Heart right ventricle (tissue), 16 donors: Measurements from ENCODE around the gene SEMA3G. TPM values are rescaled to one million over a fixed set of nuclear protein-coding genes. Genes with fewer than 3 reads are reported as not detected.

Experiments used
- ATAC-seq, 8 donors: fragments of 200-7000 bp; cut with Tn5 transposase; one replicate each; pipeline ENCODE4 v1.9.1; 2020; ENCODE audit warnings: mild to moderate bottlenecking in 8 of 8, moderate library complexity in 8 of 8, moderate number of reproducible peaks in 1 of 8
- DNase-seq, 2 donors: peaks; one replicate each; pipeline ENCODE4 v3.0.0-alpha.2; 2020
- H3K27ac ChIP-seq, 10 donors: fragments of 200-600 bp; sonication (generic) in 2 of 10; one replicate each; pipeline versions ENCODE4 v1.5.0 to v1.8.0; 2020 to 2022; ENCODE audit warnings: mild to moderate bottlenecking in 3 of 10
- H3K27me3 ChIP-seq, 7 donors: fragments of 200-600 bp; one replicate each; pipeline ENCODE4 v1.8.0; 2021 to 2022; ENCODE audit warnings: mild to moderate bottlenecking in 2 of 7
- H3K36me3 ChIP-seq, 9 donors: fragments of 200-600 bp; sonication (generic) in 1 of 9; one replicate each; pipeline versions ENCODE4 v1.5.0 to v1.8.0; 2020 to 2022; ENCODE audit warnings: mild to moderate bottlenecking in 2 of 9
- H3K4me1 ChIP-seq, 9 donors: fragments of 200-600 bp; sonication (generic) in 1 of 9; one replicate each; pipeline versions ENCODE4 v1.5.0 to v1.8.0; 2020 to 2022; ENCODE audit warnings: mild to moderate bottlenecking in 4 of 9
- H3K4me3 ChIP-seq, 10 donors: fragments of 200-600 bp; sonication (generic) in 2 of 10; one replicate each; pipeline versions ENCODE4 v1.5.0 to v1.8.0; 2020 to 2022; ENCODE audit warnings: mild to moderate bottlenecking in 7 of 10, moderate library complexity in 2 of 10
- H3K9me3 ChIP-seq, 11 donors: fragments of 200-600 bp in 10 of 11; sonication (generic) in 2 of 11; one replicate each; pipeline versions ENCODE4 v1.5.0 to v1.8.0; 2013 to 2022; ENCODE audit warnings: mild to moderate bottlenecking in 2 of 11, control low read depth in 1 of 11, moderate library complexity in 1 of 11
- WGBS, 2 donors: extraction: QIAGEN DNeasy Blood & Tissue Kit; methylation state at CpG; one replicate each; pipeline ENCODE4 v1.1.7; 2013; ENCODE audit warnings: inconsistent platforms in 1 of 2; 5-methylcytosine and 5-hydroxymethylcytosine counted together
- intact Hi-C, 10 donors: fragments of 100-400 bp; cut with DNase I; formaldehyde crosslinking; loops; one replicate each; pipeline versions ENCODE4 v1.11.1 to v1.14.2; 2022
- polyA plus RNA-seq, 2 donors: library from polyadenylated mRNA; stranded (reverse); fragments of 200-250 nt; gene quantifications; one replicate each; pipeline ENCODE4 v1.2.3, GENCODE V29; 2013
- total RNA-seq, 10 donors: library from RNA; stranded (reverse); fragmentation: NEBNext Ultra II Directional in 3 of 10; extraction: Animal tissue kit (Norgen Biotek cat#: 25700) in 3 of 10; gene quantifications; one replicate each; pipeline versions ENCODE4 v1.2.1 to v1.2.4, GENCODE V29; 2021 to 2023
- TF ChIP-seq, protein P1 (sequence below), 9 donors: fragments of 200-600 bp; sonication (generic) in 2 of 9; IDR thresholded peaks; one replicate each; pipeline versions ENCODE4 v1.5.0 to v1.8.0; 2021 to 2022; ENCODE audit warnings: antibody characterized with exemption in 9 of 9, mild to moderate bottlenecking in 5 of 9, moderate library complexity in 1 of 9
- donor health status: Arrhythmogenic right ventricular cardiomyopathy.
- donor health status: ischemic (EF 13 %, LVEDD 7.1; RV severe dilation, severe dysfunction).
- donor health status: healthy with polysubstance abuse.
- donor health status: DM: no; HTN: yes; CAD: no.
- donor health status: DM: no; HTN: no; CAD: no.
- donor health status: ischemic (EF 25% LVEDD 6.9; RV normal size, moderate dysfunction).
- donor health status: ischemic (EF 25% LVEDD 5.7; RV mildly dilated, moderate dysfunction).
- donor health status: healthy.
- donor health status: DM: yes; HTN: yes; CAD: no.
- donor health status: Ischemic cardiomyopathy.
- donor health status: ischemic (EF 35%, LVEDD 5.7; RV mildly dilated, moderate dysfunction).
- donor health status: nonischemic (EF 11% LVEDD 7.7; RV severe dilation, severe dysfunction).
- donor health status: DM: yes; HTN: yes; CAD: no.
- donor health status: PGD.
- donor health status: ischemic (EF 29% LVEDD 5.4; RV normal size, mild dysfunction).
- donor health status: nonischemic (EF 23%, LVEDD 6.1; RV moderate dilation, normal function).

SEMA3G gene
- total and polyA plus RNA-seq, 12 donors, result 8.3 to 17.8 (median 15.0) TPM

DNA sequence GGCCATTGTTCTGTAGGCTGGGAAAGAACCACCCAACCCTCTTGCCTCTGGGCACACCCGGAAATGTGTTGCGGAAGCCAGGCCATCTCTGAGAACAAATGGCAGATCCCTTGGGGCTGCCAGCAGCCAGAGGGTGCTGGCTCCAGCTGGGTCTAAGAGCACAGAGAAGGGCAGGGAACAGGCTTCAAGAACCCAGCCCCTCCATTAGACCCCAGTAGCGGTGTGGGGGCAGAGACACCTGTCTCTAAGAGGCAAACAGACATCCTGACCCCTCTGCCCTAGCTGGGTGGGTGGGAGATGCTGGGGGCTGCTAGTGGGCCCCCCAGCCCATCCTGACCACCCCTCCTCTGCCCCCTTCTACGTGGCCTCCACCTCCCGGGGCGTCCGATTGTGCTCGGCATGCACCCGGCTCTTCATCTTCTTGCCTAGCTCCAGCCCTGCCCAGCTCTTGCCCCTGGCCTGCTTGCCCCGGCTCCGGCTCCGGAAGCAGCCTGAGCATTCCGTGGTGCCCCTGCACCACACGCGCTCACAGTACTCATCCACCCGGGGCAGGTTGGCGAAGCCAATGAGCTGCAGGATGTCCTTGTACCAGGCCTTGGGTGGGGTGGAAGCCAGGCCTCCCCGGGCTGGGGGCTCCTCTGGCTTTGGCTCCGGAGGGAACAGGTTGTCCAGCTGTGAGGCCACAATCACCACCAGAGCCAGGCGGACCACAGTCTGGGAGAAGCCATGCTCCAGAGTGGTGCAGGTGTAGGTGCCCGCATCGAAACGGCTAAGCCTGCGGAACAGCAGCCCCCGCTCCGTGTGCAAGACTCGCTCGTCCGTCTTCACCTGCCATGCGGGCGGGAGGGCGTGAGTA is 9.4 kb downstream of the SEMA3G start:
- H3K9me3 ChIP-seq, result no peaks in the 10 kb centered on the region
- TF ChIP-seq, protein P1, sequence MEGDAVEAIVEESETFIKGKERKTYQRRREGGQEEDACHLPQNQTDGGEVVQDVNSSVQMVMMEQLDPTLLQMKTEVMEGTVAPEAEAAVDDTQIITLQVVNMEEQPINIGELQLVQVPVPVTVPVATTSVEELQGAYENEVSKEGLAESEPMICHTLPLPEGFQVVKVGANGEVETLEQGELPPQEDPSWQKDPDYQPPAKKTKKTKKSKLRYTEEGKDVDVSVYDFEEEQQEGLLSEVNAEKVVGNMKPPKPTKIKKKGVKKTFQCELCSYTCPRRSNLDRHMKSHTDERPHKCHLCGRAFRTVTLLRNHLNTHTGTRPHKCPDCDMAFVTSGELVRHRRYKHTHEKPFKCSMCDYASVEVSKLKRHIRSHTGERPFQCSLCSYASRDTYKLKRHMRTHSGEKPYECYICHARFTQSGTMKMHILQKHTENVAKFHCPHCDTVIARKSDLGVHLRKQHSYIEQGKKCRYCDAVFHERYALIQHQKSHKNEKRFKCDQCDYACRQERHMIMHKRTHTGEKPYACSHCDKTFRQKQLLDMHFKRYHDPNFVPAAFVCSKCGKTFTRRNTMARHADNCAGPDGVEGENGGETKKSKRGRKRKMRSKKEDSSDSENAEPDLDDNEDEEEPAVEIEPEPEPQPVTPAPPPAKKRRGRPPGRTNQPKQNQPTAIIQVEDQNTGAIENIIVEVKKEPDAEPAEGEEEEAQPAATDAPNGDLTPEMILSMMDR (IDR thresholded peaks at IDR 0.05), result no peak
- H3K4me1 ChIP-seq, result peaks cover 34 to 88% (median 54%) of the 10 kb centered on the region in 9 donors
- no peaks in the 10 kb centered on the region for H3K27me3 ChIP-seq
- intact Hi-C loops, result no loop called here
- H3K36me3 ChIP-seq, result peaks cover 0 to 4% (median 0%) of the 10 kb centered on the region in 9 donors
- peak in 7 of 8 donors; percentile 1 to 17 (median 7) for ATAC-seq
- H3K4me3 ChIP-seq, result no peak overlapping the region
- peak overlapping the region in 8 of 10 donors; percentile 28 to 86 (median 70) for H3K27ac ChIP-seq
- no peak for DNase-seq
- 95% methylated on average over 32 of the region's 32 CpGs for WGBS, 2 donors

DNA sequence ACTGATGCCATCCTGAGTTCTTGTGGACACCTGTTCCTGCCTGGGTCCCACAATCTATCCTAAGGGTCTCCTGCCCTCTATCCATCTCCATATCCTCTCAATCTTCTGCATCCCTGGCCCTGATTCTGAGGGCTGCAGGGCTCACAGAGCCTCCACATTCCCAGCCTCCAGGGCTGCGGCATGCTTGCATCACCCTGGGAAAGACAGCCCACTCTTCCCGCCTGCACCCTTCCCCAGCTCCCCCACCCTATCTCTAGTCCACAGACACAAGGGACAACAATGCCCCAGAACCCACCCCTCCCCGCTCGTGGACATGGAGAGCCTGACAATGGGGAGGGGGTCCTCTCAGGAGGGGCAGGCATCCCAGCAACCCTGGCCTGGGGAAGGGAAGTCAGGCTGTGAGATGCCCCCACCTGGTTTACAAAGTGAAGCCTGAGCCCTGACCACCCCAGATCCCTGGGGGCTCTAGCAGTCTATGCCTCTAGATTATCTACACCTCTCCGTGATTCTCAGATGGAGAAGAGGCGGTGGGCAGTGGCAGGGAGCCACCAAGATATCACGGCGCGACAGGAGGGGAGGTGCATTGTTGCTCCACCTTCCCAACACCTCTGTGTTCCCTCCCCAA is 10.3 kb downstream of the SEMA3G start:
- H3K27me3 ChIP-seq, result no peaks in the 10 kb centered on the region
- no peaks in the 10 kb centered on the region for H3K9me3 ChIP-seq
- WGBS, 2 donors, result 88 to 91% methylated on average over 9 of the region's 9 CpGs
- H3K4me3 ChIP-seq, result no peak overlapping the region
- intact Hi-C loops, result no loop called here
- peaks cover 34 to 95% (median 61%) of the 10 kb centered on the region in 9 donors for H3K4me1 ChIP-seq
- ATAC-seq, result no peak
- TF ChIP-seq, protein P1 (IDR thresholded peaks at IDR 0.05), result no peak
- DNase-seq, result no peak
- H3K27ac ChIP-seq, result peak overlapping the region; percentile 5 to 86 (median 69)
- H3K36me3 ChIP-seq, result no peaks in the 10 kb centered on the region

DNA sequence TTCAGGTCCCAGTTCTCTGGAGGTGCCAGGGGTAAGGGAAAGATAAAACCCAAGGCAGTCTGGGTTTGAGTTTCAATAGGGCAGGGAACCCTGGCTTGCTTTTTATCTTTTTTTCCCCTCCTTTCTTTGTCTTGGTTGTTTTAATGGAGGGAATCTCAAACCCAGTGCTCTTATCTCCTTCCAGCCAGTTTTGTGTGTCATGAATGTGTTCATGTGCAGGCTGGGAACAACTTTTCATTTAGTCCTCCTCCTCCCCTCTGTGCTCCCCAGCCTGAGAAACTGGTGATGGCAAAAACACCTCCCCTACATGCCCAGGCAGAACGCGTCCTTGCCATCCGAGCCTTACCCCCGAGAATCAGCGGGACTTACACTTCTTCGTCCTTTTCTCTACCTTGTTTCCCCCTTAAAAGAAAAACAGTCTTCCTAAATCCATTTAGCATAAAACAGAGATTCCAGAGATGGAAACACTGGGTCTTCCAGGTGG is 10.9 kb downstream of the SEMA3G start:
- Histone ChIP-seq H3K27me3 (no peaks in the 10 kb centered on the region), H3K4me3 (no peak overlapping the region), H3K27ac (peak overlapping the region; percentile 41 to 86 (median 72)), H3K9me3 (no peaks in the 10 kb centered on the region), H3K4me1 (peaks cover 34 to 97% (median 65%) of the 10 kb centered on the region in 9 donors), H3K36me3 (no peaks in the 10 kb centered on the region)
- WGBS, 2 donors, result 80 to 84% methylated on average over 6 of the region's 6 CpGs
- intact Hi-C loops, result loop anchor here in 1 of 10 donors (1.0 kb wide), 1 partner anchor 11 kb away; the partner anchor contains the start of gene SEMA3G
- ATAC-seq (no peak), DNase-seq (no peak)
- TF ChIP-seq, protein P1 (IDR thresholded peaks at IDR 0.05), result no peak

DNA sequence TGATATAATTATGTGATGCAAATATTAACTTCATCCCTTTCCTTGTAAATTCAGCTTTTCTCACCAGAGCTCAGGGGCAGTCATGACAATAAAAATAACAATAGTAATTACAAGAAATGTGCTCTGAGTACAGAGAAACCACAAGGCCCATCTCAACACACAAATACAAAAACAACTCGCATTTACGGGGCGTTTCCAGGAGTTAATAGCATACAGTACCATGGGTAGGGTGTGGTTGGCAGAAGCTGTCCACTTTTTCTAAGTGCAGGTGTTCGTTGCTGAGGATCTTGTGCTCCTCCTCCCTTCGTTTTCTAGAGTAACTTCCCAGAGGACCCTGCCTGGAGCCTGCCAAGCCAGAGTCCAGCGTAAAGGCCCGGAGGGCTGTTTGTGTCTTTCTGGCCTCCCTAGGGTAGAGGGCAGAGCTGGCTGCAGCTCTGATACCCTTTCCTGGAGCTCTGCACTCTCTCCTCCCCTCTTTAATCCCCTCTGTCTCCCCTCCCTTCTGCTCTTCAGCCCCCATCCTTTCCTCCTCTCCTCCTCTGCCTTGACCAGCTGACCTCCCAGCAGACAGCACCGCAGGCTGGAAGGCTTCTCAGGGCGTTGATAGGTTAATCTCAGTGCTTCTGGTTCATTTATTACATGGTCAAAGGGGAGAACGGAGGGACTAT is 11.4 kb downstream of the SEMA3G start:
- no peaks in the 10 kb centered on the region for H3K27me3 ChIP-seq
- DNase-seq (no peak), ATAC-seq (peak in 1 of 8 donors; percentile 2)
- 42 to 45% methylated on average over 10 of the region's 10 CpGs for WGBS, 2 donors
- peaks cover 34 to 96% (median 70%) of the 10 kb centered on the region in 9 donors for H3K4me1 ChIP-seq
- H3K4me3 ChIP-seq, result no peak overlapping the region
- H3K36me3 ChIP-seq, result no peaks in the 10 kb centered on the region
- no peaks in the 10 kb centered on the region for H3K9me3 ChIP-seq
- intact Hi-C loops, result loop anchor here in 1 of 10 donors (1.0 kb wide), 1 partner anchor 12 kb away; the partner anchor contains the start of gene SEMA3G
- peak overlapping the region; percentile 41 to 86 (median 72) for H3K27ac ChIP-seq
- TF ChIP-seq, protein P1 (IDR thresholded peaks at IDR 0.05), result no peak
